ENCODE data around the gene PFN3. TPM values are rescaled to one million over a fixed set of nuclear protein-coding genes. Genes with fewer than 3 reads are reported as not detected.

Gene PFN3
- polyA plus RNA-seq, 1 donor from 2014 or later: not detected

DNA sequence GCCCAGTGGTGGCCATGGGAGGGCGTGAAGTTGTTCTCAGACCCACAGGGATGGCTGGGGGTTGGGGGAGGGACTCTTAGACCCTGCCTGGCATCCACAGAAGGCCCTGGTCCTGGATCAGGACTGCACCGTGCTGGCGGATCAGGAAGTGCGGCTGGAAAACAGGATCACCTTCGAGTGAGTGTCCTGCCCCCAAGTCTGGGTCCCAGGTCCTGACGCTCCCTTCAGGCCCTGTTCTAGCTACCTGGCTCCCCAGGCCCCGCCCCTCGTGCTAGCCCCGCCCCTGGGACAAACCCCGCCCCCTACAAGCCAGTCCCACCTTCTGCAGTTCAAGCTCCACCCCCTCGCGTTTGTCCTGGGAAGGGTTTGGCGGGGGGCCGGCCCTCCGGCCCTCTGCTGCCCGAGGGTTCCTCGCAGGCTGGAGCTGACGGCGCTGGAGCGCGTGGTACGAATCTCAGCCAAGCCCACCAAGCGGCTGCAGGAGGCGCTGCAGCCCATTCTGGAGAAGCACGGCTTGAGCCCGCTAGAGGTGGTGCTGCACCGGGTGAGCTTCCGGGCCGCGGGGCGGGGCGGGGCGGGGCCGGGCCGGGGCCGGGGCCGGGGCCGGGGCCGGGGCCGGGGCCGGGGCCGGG is 29.9 kb downstream of the PFN3 start:
- no peaks in the 10 kb centered on the region for H3K27me3 Mint-ChIP-seq
- no peak overlapping the region for H3K27ac Mint-ChIP-seq
- peaks cover 8 to 47% (median 26%) of the 10 kb centered on the region in 3 donors for H3K4me1 Mint-ChIP-seq

DNA sequence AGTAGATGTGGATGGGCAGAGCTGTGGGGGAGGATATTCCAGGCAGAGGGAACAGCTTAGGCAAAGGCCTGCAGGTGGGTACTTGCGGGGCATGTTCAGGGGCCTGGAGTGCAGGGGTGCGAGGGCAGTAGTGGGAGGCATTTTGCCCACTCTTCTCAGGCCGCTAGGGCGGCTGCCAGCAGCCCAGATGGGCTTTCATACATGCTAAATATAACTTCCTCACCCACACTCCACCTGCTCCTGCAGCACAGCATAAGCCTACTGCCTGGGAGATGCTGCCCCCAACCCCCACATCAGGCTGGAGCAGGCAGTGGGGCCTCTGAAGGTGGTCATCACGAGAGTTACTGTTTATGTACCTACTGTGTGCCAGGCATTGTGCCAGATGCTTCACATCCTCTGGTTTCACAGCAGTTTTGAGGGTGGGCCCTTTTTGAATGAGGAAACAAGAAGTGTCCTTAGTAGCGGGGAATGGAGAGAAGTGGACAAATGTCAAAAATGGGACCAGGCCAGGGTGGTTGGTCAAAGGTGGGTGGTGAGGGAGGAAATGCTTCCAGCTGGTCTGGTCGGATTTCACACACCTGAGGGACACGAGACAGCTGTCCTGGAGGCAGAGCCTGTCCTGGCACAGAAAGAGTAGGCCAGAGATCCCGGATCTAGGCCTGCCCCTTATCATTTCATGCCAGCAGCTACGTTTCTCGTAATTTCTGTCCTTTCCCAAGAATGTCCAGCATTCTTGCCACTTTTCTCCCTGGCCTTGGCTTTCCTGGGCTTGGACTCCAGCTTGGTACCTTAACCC is 30.6 kb downstream of the PFN3 start:
- Mint-ChIP-seq H3K4me1 (peaks cover 8 to 39% (median 25%) of the 10 kb centered on the region in 3 donors), H3K27me3 (no peaks in the 10 kb centered on the region), H3K36me3 (peaks cover 7% of the 10 kb centered on the region), H3K4me3 (peak overlapping the region in 3 of 4 donors; percentile 28 to 32 (median 28)), H3K27ac (peak overlapping the region in 2 of 3 donors; percentile 68 to 71), H3K9me3 (no peaks in the 10 kb centered on the region)

More for the DNA sequence above, 29.9 kb downstream of the PFN3 start:
- Mint-ChIP-seq H3K36me3 (peaks cover 7% of the 10 kb centered on the region), H3K9me3 (no peaks in the 10 kb centered on the region), H3K4me3 (no peak overlapping the region)

DNA sequence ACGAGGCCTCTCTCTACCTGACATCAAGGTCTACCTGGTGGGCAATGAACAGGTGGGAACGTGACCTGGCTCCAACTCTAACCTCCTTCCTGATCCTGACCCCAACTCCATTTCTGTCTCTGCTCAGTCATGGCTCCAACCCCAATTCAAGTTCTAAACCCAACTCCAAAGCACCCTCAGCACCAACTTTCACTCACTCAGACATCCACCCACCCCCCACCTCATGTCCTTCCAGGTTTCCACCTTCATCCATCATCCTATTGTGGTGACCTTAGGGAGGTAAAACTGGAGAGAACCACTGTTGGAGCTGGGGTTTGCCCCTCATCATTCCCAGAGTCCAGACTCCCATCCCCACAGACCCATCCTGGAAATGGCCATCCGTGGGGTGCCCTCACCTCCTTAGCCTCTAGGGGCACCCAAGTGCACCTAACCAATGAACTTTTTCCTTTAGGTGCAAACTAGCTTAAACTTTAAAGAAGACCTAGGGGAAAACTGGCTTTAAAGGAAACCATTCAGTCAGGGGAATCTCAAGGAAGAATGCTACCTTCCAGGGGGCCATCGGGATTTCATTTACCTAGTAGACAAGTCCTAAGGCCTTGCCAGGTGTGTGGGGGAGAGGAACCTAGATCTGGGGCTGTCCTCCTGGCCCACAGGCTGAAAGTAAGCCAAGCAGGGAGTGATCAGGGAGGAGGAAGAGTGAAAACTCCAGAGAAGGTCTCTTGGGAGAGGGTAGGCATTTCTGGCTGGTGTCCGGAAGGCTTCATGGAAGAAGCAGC is 31.4 kb downstream of the PFN3 start:
- no peaks in the 10 kb centered on the region for H3K9me3 Mint-ChIP-seq
- no peaks in the 10 kb centered on the region for H3K27me3 Mint-ChIP-seq
- H3K4me3 Mint-ChIP-seq: peak overlapping the region in 2 of 4 donors; percentile 28 to 51
- H3K36me3 Mint-ChIP-seq: peaks cover 7% of the 10 kb centered on the region
- H3K27ac Mint-ChIP-seq: peak overlapping the region; percentile 68 to 89 (median 71)
- peaks cover 8 to 39% (median 26%) of the 10 kb centered on the region in 3 donors for H3K4me1 Mint-ChIP-seq

DNA sequence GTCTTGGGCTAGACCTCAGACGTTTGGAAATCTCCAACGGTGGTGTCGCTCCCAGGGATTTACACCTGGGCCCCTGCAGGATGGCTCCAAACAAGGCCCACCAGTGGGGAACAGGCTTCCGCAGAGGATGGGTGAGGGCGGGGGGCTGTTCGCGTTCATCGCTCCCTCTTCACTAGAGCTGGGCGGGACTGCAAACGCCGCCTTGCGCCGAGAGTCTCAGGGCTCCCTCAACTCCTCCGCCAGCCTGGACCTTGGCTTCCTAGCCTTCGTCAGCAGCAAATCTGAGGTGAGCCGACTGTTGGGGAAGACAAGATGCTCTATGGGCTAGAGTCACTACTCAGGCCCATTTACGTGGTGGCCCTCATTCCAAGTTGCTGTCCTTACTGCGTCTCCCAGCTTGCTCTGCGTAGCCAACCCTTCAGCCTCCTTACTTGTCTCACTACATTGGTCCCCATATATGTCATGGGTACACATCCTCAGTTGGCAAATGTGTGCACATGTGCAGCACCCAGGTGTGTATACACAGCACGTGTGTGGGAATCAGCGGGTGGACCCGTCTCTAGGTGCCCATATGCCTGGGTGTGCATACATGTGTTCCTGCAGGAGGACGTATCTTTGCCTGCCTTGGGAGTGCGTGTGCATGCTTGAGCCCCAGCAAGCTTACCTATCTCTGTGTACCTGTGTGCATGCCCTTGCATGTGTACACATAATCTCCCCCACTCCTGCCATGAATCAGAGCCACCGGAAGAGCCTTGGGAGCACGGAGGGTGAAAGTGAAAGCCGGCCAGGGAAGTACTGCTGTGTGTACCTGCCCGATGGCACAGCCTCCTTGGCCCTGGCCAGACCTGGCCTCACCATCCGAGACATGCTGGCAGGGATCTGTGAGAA is 32.2 kb downstream of the PFN3 start:
- no peaks in the 10 kb centered on the region for H3K9me3 Mint-ChIP-seq
- peak overlapping the region in 1 of 4 donors; percentile 38 for H3K4me3 Mint-ChIP-seq
- peaks cover 7% of the 10 kb centered on the region for H3K36me3 Mint-ChIP-seq
- H3K4me1 Mint-ChIP-seq: peaks cover 8 to 40% (median 23%) of the 10 kb centered on the region in 3 donors
- peak overlapping the region in 2 of 3 donors; percentile 68 to 89 for H3K27ac Mint-ChIP-seq
- H3K27me3 Mint-ChIP-seq: no peaks in the 10 kb centered on the region

DNA sequence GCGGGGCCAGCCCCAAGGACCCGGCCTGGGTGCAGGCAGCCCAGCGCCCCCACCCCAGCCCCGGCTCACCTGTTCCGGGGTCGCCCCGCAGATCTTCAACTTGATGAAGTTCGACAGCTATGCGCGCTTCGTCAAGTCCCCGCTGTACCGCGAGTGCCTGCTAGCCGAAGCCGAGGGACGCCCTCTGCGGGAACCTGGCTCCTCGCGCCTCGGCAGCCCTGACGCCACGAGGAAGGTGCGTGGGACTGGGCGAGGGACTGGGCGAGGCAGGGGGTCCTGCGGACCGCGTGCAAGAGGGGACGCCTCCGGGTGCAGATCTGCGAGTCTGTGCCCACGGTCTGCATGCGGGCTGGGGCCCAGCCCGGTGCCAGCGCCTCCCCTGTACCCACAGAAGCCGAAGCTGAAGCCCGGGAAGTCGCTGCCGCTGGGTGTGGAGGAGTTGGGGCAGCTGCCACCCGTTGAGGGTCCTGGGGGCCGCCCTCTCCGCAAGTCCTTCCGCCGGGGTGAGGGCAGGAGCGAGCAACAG is 33.1 kb downstream of the PFN3 start:
- no peak overlapping the region for H3K4me3 Mint-ChIP-seq
- H3K36me3 Mint-ChIP-seq: peaks cover 7% of the 10 kb centered on the region
- no peaks in the 10 kb centered on the region for H3K9me3 Mint-ChIP-seq
- H3K27ac Mint-ChIP-seq: no peak overlapping the region
- H3K4me1 Mint-ChIP-seq: peaks cover 8 to 33% (median 25%) of the 10 kb centered on the region in 3 donors
- no peaks in the 10 kb centered on the region for H3K27me3 Mint-ChIP-seq

DNA sequence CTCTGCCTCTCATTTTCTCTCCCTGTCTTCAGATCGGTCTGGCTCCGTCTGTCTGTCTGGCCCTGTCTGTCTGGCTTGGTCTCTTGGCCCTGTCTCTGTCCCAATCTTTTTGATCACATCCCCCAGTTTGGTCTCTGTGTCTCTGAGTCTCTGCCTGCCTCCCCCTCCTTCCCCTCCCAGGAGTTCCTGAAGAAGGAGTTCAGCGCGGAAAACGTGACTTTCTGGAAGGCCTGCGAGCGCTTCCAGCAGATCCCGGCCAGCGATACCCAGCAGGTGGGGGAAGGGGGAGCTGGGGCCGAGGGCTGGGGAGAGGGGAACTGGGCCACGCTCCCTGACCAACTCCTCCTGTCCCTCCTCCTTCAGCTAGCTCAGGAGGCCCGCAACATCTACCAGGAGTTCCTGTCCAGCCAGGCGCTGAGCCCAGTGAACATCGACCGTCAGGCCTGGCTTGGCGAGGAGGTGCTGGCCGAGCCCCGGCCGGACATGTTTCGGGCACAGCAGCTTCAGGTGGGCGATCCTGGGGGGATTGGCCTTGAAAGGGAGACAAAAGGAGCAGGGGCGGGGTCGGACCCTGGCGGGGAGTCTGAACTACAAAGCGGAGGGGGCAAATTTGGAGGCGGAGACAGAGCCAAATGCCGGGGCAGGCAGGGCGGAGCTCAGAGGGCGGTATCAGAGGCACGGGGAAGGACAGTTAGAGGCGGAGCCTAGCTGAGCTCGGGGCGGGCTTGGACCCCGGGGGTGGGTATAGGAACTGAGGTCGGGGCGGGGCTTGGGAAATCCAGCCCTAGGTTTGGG is 33.7 kb downstream of the PFN3 start:
- Mint-ChIP-seq H3K4me3 (peak overlapping the region in 2 of 4 donors; percentile 28 to 42), H3K4me1 (peaks cover 14 to 34% (median 32%) of the 10 kb centered on the region in 3 donors), H3K27me3 (no peaks in the 10 kb centered on the region), H3K27ac (no peak overlapping the region), H3K36me3 (peaks cover 7% of the 10 kb centered on the region), H3K9me3 (no peaks in the 10 kb centered on the region)

DNA sequence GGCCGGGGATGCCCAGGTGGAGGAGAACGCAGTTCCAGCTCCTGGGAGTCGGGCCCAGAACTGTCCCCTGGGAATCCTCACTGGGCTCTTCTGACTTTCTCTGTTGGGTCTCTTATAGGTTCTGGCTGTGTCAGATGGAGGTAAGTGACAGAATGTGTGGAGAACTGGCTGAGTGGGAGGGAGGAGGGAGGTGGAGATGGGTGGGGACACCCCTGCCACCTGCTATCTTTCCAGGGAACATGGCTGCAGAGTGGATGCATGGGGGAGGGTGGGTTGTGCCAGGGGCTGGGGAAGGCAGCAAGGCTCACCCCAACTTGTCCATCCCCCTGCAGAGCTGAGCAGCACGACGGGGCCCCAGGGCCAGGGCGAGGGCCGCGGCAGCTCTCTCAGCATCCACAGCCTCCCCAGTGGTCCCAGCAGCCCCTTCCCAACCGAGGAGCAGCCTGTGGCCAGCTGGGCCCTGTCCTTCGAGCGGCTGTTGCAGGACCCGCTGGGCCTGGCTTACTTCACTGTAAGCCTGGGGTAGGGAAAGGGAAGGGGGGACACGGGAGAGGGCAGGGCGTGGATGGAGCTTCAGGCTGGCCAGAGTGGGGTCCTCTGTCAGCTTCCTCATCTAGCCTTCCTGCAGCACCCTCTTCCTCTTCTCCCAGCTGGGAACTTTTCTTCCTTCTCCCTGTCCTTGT is 34.5 kb downstream of the PFN3 start:
- H3K9me3 Mint-ChIP-seq: no peaks in the 10 kb centered on the region
- H3K36me3 Mint-ChIP-seq: peaks cover 7% of the 10 kb centered on the region
- H3K4me1 Mint-ChIP-seq: peaks cover 18 to 36% (median 34%) of the 10 kb centered on the region in 3 donors
- peak overlapping the region in 1 of 4 donors; percentile 42 for H3K4me3 Mint-ChIP-seq
- H3K27ac Mint-ChIP-seq: peak overlapping the region in 2 of 3 donors; percentile 27 to 51
- H3K27me3 Mint-ChIP-seq: no peaks in the 10 kb centered on the region

DNA sequence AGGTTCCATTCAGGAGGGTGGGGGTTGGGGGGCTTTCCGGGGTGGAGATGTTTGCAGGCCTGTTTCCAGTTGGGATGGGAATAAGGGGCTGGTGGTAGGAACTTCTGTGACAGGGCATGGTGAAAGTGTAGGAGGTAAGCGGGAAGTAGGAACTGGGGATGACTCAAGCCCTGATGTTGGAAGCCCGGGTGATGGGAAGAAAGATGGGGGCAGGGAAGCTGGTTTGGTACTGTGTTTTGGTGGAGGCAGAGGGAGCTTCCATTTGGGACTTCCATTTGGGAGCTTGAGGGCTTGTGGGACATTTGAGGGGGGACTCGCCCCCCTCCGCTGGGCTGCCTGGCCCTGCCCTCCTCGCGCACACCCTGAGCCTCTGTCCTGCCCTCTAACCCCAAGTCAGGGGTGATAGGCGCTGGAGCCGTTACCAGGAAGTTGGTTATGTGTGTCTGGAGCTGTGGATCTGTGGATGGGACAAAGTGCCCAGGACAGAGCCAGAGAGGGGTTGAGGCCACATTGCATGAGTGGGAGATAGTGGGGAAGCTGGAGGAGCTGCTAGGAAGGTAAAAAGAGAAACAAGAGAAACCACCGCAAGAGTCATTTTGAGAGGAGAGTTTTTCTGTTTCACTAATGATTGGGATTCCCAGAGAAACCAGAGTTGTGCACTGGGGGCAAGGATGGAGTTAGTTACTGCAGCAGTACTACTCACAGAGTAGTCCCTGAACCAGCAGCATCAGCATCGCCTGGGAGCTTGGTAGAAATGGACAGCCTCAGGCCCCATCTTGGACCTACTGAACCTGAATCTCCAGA is 36.1 kb downstream of the PFN3 start:
- Mint-ChIP-seq H3K27me3 (no peaks in the 10 kb centered on the region), H3K4me1 (peaks cover 20 to 46% (median 39%) of the 10 kb centered on the region in 3 donors), H3K9me3 (no peaks in the 10 kb centered on the region), H3K36me3 (peaks cover 7% of the 10 kb centered on the region), H3K27ac (peak overlapping the region in 1 of 3 donors; percentile 53), H3K4me3 (peak overlapping the region in 2 of 4 donors; percentile 63 to 75)

DNA sequence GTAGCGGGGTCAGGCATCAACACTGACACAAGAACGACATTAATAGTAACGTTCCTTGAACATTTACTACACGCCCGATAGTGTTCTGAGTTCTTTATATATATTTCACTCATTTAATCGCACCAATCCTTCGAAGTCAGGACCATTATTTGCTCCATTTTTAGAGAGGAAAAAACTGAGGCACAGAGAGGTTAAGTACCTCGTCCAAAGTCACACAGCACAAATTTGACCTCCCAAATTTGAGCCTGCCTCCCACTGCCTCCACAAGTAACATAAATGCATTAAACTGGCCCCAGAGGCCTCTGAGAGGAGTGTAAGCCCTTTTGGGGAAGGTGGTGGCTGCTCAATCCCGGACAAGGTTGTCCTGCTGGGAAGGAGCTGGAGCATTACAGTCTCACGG is 36.9 kb downstream of the PFN3 start:
- Mint-ChIP-seq H3K27me3 (no peaks in the 10 kb centered on the region), H3K36me3 (peaks cover 3% of the 10 kb centered on the region), H3K9me3 (no peaks in the 10 kb centered on the region)

DNA sequence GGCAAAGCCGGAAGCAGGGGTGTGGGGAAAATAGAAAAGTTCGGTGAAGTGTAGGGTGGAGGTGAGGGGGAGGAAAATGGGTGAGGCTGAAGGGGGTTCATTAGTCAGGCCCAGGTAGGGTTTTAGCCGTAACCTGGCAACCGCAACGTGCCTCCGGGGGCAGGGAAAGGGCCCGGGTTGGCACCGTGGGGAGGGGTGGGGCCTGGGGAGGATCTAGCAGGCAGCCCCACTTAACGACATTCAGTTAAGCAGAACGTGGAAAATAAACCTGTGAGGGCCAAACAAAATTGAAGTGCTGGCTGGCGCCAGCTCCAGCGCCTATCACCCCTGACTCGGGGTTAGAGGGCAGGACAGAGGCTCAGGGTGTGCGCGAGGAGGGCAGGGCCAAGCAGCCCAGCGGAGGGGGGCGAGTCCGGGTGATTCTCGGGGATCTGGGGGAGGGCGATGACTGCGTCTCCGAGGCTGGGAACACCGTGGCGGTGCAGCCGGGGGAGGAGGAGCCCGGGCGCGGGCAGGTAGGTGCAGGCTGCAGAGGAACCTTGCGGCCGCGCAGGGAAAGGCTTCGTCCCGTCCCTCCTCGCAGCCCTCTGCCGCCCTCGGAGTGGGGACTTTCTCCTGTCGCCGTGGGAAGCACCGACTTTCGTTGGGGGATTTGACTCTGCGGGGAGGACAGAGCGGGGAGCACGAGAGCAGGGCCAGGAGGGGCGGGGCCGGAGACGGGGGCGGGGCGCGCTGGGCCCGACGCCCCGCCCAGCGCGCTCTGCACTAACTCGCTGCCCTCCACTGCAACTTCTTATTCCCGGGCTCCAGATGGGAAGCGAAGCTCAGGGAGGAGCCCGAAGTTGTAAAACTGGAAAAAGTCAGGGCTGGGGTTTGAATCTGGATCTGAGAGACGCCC is 37.6 kb downstream of the PFN3 start:
- H3K27me3 Mint-ChIP-seq: no peaks in the 10 kb centered on the region
- H3K36me3 Mint-ChIP-seq: peaks cover 2% of the 10 kb centered on the region
- peaks cover 15 to 45% (median 38%) of the 10 kb centered on the region in 3 donors for H3K4me1 Mint-ChIP-seq
- peak overlapping the region; percentile 75 to 94 (median 84) for H3K4me3 Mint-ChIP-seq
- H3K27ac Mint-ChIP-seq: peak overlapping the region; percentile 74 to 95 (median 85)
- no peaks in the 10 kb centered on the region for H3K9me3 Mint-ChIP-seq

More for the DNA sequence above, 36.9 kb downstream of the PFN3 start:
- no peak overlapping the region for H3K27ac Mint-ChIP-seq
- H3K4me3 Mint-ChIP-seq: peak overlapping the region; percentile 47 to 94 (median 76)
- peaks cover 15 to 47% (median 41%) of the 10 kb centered on the region in 3 donors for H3K4me1 Mint-ChIP-seq

DNA sequence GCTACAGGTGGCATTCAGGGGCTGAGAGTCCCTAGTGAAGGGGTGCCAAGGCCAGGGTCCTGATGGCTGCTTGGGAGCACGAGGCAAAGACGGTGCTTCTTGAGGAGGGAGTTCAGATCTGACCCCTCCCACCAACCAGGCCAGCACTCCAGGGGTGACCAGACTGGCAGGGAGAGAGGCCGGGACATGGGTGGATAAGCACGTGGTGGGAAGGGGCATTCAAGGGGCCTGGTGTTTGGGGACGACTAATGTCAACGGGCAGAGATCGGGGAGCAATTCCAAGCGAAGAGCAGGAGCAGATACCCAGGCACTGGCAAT is 38.2 kb downstream of the PFN3 start:
- peaks cover 20 to 49% (median 41%) of the 10 kb centered on the region in 3 donors for H3K4me1 Mint-ChIP-seq
- H3K4me3 Mint-ChIP-seq: peak overlapping the region; percentile 75 to 94 (median 84)
- H3K36me3 Mint-ChIP-seq: peaks cover 2% of the 10 kb centered on the region
- H3K9me3 Mint-ChIP-seq: no peaks in the 10 kb centered on the region
- H3K27ac Mint-ChIP-seq: peak overlapping the region; percentile 81 to 95 (median 88)
- peaks cover 3% of the 10 kb centered on the region for H3K27me3 Mint-ChIP-seq
